HG03097 (cell line): ENCODE measurements around the gene RIBC2.

Source experiments
- ATAC-seq: cut with Tn5 transposase; IDR thresholded peaks from one replicate; pipeline ENCODE4 v1.9.1; 2021; ENCODE audit not compliant: unreplicated experiment, low FRiP score

RIBC2 gene

DNA sequence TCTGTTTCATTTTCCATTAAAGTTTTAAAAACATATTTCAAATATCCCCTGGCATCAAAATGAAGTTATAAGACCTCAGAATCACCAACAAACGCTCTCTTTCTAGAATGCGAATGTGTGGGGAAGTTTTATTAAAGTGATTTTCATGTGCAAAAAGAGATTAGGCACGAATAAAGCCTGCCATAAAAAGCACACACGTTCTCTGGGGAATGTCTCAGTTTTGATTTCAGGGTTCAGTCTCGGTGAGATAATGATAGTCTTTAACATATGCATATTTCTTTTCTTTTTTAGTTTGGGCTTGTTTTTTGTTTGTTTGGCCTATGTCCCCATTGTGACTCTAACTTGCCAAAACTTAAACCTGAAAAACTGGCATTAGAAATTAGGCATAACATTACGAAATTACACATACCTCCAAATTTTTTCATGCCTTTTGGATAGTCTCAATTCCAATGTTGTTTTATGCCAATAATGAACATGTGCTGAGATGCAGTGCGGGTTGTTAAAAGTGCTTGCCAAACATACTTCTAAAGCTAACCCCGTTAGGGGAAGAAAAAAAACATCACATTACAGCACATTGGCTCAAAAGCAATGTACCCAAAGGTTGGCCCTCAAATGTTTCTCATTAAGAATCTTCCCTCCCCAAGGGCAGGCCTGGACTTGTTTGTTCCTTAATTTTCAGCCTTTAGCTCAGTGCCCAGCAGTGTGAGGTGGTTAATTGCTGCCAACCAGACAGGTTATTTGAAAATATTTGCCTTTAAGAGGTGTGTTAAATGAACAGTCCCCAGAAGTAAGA is 56.0 kb downstream of the RIBC2 start:
- ATAC-seq: no peak

DNA sequence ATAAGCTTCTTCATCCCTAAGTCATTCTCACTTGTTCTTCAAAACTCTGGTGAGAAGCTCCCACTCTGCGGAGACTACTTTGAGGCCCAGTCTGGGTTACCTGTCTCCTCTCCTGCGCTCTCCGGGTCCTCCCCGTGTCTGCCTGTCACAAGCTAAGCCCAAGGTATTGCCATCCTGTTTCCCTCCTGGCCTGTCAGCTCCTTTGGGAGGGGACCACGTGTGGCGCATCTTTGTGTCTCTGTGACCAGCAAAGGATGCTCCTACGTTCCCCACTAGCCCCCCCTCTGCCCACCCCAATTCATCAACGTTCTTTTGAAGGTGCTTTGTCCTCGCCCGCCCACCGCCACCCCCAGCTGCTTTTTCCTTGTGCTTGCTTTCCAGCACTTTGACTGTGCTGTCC is 57.4 kb downstream of the RIBC2 start:
- ATAC-seq: no peak

DNA sequence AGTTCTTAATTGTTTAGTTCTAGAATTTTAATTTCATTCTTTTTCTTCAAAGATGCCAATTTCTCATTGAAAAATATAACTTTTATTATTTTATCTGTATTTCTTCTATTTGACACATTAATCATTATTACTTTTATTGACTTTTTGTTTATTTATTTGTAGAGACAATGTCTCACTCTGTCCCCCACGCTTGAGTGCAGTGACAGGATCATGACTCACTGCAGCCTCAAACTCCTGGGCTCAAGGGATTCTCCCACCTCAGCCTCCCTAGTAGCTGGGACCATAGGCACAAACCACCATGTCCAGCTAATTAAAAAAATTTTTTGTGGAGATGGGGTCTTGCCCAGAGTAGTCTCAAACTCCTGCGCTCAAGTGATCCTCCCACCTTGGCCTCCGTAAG is 58.9 kb downstream of the RIBC2 start:
- ATAC-seq: no peak

DNA sequence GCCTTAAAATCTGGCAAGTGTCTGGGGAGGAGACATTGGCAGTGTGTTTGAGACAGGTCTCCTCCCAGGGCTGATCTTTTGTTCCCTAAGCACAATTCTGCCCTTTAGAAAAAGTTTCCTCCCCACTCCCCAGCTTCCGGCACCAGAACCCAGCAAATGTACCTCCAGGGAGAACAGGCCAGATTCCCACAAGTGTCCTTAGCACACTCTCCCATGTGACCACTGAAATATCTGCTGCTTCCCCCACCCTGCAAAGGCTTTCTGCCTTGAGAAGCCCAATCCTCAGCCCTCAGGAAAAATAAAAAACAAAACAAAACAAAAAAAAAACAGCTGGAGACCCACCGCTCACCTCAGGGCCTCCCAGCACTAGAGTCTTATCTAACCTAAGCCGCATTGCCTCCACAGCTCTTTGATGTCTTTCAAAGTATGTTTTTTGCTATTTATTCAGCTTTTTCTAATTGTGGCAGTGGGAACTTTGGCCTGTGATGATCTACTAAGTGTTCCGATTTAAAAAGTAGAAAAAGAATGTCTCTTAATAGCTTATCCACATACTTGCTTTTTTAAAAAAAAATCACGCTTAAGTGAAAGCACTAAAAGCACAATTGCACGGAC is 60.2 kb downstream of the RIBC2 start:
- no peak for ATAC-seq

DNA sequence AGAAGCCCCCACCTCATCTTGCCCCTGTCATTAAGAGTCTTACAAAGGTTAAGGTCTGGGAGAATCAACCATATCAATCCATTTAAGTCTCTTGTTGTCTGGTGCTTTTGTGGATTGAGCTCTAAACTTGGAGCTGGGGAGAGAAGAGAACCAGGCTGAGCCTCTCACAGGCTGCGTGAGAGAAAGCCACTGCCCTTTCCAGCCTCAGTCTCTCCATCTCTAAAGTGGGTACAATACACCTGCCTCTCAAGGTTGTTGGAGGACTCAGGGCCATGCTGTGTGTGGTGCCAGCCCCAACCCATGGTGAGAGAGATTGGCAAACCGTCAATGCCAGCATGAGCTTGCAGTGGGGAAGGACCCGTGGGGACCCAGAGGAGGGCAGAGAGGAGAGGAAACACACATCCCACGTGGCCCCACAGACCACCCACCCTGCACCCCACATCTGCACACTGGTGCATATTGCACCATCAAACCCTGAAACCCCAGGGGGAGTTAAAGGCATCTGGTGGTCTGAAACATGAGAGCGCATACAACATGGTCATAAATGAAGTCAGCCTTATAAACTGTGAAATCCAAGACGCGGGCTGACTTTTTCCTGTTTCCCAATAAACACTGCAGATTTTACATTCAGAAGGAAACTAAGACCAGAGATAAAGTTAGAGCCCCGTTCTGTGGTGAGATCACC is 61.7 kb downstream of the RIBC2 start:
- no peak for ATAC-seq

DNA sequence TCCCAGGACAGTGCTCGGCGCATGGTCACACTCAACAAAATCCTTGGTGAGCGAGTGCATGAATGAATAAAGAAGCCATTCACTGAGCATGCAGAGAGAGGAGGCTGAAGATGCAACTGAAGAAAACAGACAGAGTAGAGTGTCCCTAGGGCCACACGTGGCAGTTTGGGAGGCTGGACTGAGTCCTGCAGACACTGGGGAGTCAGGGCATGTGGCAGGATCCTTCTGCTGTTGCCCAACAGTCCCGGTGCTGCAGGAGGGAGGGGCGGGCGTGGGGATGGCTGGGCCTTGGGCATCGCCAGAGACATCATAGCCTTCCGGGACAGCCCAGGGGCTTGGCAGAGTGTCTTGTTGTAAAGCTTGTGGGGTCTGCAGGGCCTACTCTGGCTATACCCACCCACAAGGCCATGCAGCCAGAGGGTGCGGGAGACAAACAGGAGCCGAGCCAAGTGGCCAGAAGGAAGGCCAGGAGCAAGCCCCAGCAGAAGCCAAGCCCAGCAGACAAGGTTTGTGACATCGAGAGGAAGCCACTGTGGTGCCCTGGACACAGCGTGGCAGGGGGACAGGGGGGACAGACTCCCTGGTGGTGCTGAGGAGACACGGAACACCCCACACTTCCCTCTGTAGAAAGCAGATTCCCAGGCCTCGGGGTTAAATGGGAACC is 62.5 kb downstream of the RIBC2 start:
- ATAC-seq: no peak

GRCh38 chr22:45476814-45477213 is 63.3 kb downstream of the RIBC2 start:
- ATAC-seq: no peak

DNA sequence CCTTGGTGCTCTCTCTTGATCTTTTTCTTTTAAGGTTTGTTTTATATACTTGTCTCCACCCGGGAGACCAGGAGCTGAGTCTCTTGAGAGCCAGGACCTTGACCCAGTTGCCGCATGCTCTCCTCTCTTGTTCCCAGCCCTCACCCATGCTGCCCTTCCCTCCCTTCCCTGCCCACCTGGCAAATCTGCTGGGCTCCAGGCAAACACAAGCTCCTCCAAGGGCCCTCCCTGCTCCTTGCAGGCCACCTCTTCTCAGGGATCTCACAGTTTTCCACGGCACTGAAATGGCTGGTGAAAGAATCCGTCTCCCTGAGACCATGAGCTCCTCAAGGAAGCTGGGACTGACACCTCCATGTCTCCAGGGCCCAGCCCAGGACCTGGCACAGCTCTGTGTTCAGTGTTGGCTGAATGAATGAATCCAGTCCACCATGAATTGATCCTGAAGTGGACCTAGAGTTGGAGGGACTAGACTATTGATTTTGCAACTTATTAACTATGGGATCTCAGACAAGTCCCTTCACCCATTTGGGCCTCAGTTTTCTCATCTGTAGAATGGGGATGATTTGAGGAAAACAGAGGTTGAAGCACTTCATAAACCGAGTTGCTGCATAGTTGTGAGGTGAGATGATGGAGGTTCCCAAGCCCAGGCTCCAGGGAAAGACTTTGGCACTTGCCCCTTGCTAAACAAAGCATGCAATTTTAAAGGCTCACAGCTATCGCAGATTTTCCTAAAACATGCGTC is 64.0 kb downstream of the RIBC2 start:
- no peak for ATAC-seq

DNA sequence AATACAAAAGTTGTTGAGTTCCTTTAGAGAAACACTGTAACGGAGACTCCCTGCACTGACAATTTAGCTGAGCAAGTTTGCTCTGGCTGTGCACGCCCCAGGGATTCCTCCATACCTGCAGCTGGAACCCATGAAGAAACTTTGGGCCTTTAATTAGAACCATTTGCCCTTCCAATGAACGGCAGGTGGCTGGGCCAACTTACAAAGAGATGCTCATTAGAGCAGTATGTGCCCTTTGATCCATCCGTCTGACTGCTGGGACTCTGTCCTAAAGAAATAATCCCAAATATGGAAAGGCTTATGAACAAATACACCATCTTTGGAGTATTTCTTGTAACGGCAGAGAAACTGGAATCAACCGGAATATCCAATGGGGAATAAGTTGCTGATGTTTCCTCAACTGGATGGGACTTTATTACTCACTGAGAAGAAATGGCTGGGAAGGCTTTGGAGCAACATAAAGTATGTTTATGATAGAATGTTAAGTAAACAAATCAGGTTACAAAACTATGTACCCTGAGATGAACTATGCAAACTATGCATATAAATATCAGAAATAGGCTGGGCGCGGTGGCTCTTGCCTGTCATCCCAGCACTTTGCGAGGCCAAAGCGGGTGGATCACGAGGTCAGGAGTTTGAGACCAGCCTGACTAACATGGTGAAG is 64.7 kb downstream of the RIBC2 start:
- ATAC-seq: no peak

DNA sequence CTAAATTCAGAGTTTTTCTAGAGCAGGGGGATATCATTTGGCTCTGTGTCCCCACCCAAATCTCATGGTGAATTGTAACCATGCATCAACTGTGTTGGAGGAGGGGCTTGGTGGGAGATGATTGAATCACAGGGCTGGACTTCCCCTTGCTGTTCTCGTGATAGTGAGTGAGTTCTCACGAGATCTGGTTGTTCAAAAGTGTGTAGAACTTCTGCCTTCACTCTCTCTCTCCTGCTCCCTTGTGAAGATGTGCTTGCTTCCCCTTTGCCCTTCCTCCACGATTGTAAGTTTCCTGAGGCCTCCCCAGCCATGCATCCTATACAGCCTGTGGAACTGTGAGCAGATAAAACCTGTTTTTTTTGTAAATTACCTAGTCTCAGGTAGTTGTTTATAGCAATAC is 67.2 kb downstream of the RIBC2 start:
- no peak for ATAC-seq

- no peak for ATAC-seq
Measured at GRCh38 chr22:45481661-45482060, 68.2 kb downstream of the RIBC2 start.
